ENCODE results near the gene SPRED2.
"Not testable (repeated sequence)": the region's sequence is repeated elsewhere in the genome, so short reads cannot be mapped to it uniquely, and the experiment has no call there.

Gene SPRED2

DNA sequence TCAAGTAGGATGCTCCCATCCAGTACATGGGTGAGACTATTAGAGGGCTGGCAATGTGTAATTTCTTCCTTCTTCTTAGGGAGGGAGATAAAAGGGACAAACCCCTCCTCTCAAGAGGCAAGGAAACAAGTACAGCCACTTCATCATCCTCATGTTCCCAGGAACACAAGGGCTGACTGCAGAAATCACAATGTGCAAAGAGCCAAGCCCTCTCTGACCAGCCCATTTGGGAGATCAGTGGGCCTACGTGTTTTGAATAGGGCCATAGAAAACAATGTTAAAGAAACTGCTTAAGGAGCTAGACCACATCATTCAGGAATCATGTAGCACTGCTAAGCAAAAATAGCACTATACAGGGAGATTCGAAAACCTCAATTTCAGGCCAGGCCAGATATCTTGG is 107.3 kb downstream of the SPRED2 start:
- no peaks in the 10 kb centered on the region; the same call in 1 of the 2 replicates for H3K36me3 ChIP-seq (ENCODE audit: insufficient read depth, low read length)

DNA sequence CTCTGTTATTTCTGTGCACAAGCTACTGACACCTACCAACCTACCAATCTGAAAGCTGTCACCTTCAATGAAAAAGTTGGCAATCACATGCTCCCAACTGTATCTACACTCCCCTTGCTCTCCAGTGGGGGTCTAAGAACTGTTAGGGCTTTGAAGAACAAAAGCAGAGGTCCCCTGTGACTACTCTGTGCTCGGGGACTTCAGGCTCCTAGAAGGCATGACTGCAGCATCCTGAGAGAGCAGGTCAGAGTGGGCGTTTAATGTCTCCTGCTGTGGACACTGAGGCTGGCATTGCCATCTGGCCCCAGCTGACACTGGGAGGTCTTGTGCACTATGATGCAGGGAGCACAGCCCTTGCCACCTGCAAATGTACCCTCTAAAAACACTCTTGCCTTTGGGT is 111.5 kb downstream of the SPRED2 start:
- Histone ChIP-seq H3K9ac (ENCODE audit: insufficient read length) (no peak overlapping the region), H3K27ac (no peak overlapping the region)

More for the DNA sequence above, 107.3 kb downstream of the SPRED2 start:
- DNase-seq (ENCODE audit: low read depth, low spot score): no peak
- TF ChIP-seq POLR2AphosphoS5 (IDR thresholded peaks at IDR 0.05; ENCODE audit: borderline replicate concordance, low read depth, low read length) (no peak), FOXP2 (optimal IDR thresholded peaks at IDR 0.05; ENCODE audit: control extremely low read depth, extremely low read length, insufficient read depth) (no peak), EZH2 (IDR thresholded peaks at IDR 0.05) (no peak)
- Histone ChIP-seq H3K27ac (no peak overlapping the region), H3K9me3 (ENCODE audit: low read depth, low read length) (no peaks in the 10 kb centered on the region), H3K9ac (ENCODE audit: insufficient read length) (no peak overlapping the region), H3K4me3 (no peak overlapping the region)

DNA sequence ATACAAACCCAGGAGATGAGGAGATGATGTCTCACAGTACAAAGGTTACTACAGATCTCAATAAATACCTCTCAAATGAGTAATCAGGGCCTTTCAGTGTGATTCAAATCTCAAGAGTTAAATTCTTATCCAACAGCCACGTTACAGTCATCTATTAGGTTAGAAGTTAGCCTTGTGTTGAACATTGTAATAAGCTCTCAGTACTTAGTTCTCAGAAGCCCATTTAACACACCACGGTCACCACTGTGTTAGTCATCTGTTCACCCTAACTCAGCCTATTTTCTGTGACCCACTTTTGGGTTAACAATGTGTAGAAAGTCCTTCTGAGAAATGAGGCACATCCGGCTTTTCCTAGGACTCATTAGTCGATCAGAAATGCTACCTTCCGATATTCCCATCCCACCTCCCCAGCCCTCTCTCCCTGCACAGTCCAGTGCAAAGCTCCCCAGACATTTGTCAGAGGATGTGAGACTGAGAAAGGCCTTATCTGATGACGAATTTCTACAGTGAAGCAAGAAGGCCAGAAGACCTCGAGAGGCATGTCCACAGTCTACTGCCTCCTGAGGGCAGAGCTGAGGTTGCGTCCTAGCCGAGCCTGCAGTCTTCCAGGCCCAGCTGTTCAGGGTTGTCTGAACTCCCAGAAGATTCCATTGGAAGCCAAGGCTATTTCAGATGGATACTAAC is 112.2 kb downstream of the SPRED2 start:
- H3K27ac ChIP-seq: no peak overlapping the region
- no peaks in the 10 kb centered on the region for H3K9me3 ChIP-seq (ENCODE audit: low read depth, low read length)
- DNase-seq (ENCODE audit: low read depth, low spot score): no peak
- H3K9ac ChIP-seq (ENCODE audit: insufficient read length): no peak overlapping the region
- no peak for TF ChIP-seq FOXP2 (optimal IDR thresholded peaks at IDR 0.05; ENCODE audit: control extremely low read depth, extremely low read length, insufficient read depth)
- TF ChIP-seq EZH2 (IDR thresholded peaks at IDR 0.05): no peak
- TF ChIP-seq POLR2AphosphoS5 (IDR thresholded peaks at IDR 0.05; ENCODE audit: borderline replicate concordance, low read depth, low read length): no peak
- H3K4me3 ChIP-seq: no peak overlapping the region
- H3K36me3 ChIP-seq (ENCODE audit: insufficient read depth, low read length): peaks cover 9% of the 10 kb centered on the region

More for the DNA sequence above, 111.5 kb downstream of the SPRED2 start:
- TF ChIP-seq FOXP2 (optimal IDR thresholded peaks at IDR 0.05; ENCODE audit: control extremely low read depth, extremely low read length, insufficient read depth) (no peak), EZH2 (IDR thresholded peaks at IDR 0.05) (no peak), POLR2AphosphoS5 (IDR thresholded peaks at IDR 0.05; ENCODE audit: borderline replicate concordance, low read depth, low read length) (no peak)
- peaks cover 8% of the 10 kb centered on the region; the same call in 1 of the 2 replicates for H3K36me3 ChIP-seq (ENCODE audit: insufficient read depth, low read length)
- DNase-seq (ENCODE audit: low read depth, low spot score): no peak
- no peaks in the 10 kb centered on the region for H3K9me3 ChIP-seq (ENCODE audit: low read depth, low read length)
- H3K4me3 ChIP-seq: no peak overlapping the region

DNA sequence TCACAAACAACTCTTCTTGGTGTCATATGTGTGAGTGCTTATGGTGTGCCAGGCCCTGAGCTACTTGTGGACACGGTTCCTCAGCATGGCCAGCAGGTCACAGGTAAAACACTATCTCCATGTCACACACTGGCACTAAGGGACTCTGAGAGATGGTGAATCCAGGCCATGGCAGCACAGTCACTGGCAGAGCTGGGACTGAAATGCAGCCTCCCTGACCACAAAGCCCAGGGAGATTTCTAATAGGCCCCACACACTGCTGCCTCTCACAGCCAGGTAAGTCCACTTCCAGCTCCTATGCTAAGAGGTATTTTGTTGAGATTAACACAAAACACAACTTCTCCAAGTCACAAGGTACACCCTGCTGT is 112.7 kb downstream of the SPRED2 start:
- TF ChIP-seq POLR2AphosphoS5 (IDR thresholded peaks at IDR 0.05; ENCODE audit: borderline replicate concordance, low read depth, low read length) (no peak), FOXP2 (optimal IDR thresholded peaks at IDR 0.05; ENCODE audit: control extremely low read depth, extremely low read length, insufficient read depth) (no peak), EZH2 (IDR thresholded peaks at IDR 0.05) (no peak)
- H3K36me3 ChIP-seq (ENCODE audit: insufficient read depth, low read length): peaks cover 14% of the 10 kb centered on the region
- H3K9me3 ChIP-seq (ENCODE audit: low read depth, low read length): no peaks in the 10 kb centered on the region
- H3K9ac ChIP-seq (ENCODE audit: insufficient read length): no peak overlapping the region
- DNase-seq (ENCODE audit: low read depth, low spot score): no peak
- no peak overlapping the region for H3K27ac ChIP-seq
- no peak overlapping the region for H3K4me3 ChIP-seq

DNA sequence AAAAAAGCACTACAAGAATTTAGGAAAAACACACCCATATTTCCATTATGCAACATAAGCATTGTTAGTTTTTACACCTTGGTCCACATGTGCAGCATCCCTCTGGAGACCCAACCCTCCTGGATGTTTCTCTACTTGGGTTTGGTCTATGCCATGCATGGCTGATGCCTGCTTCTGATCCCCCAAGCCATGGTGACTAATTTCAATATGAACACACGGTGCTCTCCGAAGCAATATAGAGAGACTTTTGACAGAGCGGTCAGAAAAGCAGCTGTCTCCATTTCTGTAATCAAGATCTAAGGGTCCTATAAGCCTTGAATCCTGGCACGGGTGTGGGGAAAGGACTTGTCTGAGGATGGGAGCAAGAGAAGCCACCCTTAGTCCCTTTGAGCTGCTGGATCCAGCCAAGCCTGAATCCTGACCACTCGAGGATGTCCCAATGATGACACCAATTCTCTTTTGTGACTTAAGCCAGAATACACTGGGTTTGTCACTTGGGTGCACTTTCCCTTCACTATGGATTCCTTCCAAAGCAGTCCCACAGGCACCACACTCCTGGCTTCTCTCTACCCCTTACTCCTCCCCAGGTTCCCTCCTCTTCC is 113.2 kb downstream of the SPRED2 start:
- no peak for DNase-seq (ENCODE audit: low read depth, low spot score)
- Histone ChIP-seq H3K9me3 (ENCODE audit: low read depth, low read length) (no peaks in the 10 kb centered on the region), H3K4me3 (no peak overlapping the region), H3K9ac (ENCODE audit: insufficient read length) (no peak overlapping the region), H3K27ac (no peak overlapping the region), H3K36me3 (ENCODE audit: insufficient read depth, low read length) (peaks cover 14% of the 10 kb centered on the region)
- TF ChIP-seq FOXP2 (optimal IDR thresholded peaks at IDR 0.05; ENCODE audit: control extremely low read depth, extremely low read length, insufficient read depth): no peak
- TF ChIP-seq POLR2AphosphoS5 (IDR thresholded peaks at IDR 0.05; ENCODE audit: borderline replicate concordance, low read depth, low read length): no peak
- TF ChIP-seq EZH2 (IDR thresholded peaks at IDR 0.05): no peak

DNA sequence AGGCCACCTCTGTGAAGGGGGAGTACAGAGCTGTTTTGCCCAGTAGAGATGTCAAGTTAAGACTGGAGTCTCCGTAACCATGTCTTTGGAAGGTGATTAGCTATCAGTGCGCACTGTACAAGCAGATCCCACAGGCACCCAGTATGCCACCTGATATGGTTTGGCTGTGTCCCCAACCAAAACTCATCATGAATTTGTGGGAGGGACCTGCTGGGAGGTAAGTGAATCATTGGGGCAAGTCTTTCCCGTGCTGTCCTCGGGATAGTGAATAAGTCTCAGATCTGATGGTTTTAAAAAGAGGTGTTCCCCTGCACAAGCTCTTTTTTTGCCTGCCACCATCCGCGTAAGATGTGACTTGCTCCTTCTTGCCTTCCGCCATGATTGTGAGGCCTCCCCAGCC is 114.6 kb downstream of the SPRED2 start:
- TF ChIP-seq POLR2AphosphoS5 (IDR thresholded peaks at IDR 0.05; ENCODE audit: borderline replicate concordance, low read depth, low read length) (no peak), FOXP2 (optimal IDR thresholded peaks at IDR 0.05; ENCODE audit: control extremely low read depth, extremely low read length, insufficient read depth) (no peak), EZH2 (IDR thresholded peaks at IDR 0.05) (no peak)
- H3K4me3 ChIP-seq: no peak overlapping the region
- no peaks in the 10 kb centered on the region for H3K9me3 ChIP-seq (ENCODE audit: low read depth, low read length)
- DNase-seq (ENCODE audit: low read depth, low spot score): no peak
- no peak overlapping the region for H3K27ac ChIP-seq
- H3K36me3 ChIP-seq (ENCODE audit: insufficient read depth, low read length): peaks cover 26% of the 10 kb centered on the region
- no peak overlapping the region for H3K9ac ChIP-seq (ENCODE audit: insufficient read length)

DNA sequence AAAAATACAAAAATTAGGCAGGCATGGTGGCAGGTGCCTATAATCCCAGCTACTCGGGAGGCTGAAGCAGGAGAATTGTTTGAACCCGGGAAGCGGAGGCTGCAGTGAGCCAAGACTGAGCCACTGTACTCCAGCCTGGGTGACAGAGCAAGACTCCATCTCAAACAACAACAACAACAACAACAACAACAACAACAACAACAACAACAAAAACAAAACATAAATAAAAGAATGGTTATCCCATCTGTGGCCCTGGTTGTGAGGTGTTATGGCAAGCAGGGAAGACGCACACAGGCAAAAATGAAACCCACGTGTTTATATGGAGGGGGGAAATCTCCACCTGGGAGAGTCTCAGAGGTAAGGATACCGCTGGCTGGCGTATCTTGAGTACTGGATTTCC is 115.0 kb downstream of the SPRED2 start:
- H3K27ac ChIP-seq; DNase-seq (ENCODE audit: low read depth, low spot score); H3K4me3 ChIP-seq; H3K9me3 ChIP-seq (ENCODE audit: low read depth, low read length); H3K9ac ChIP-seq (ENCODE audit: insufficient read length): not testable (repeated sequence)
- H3K36me3 ChIP-seq (ENCODE audit: insufficient read depth, low read length): peaks cover 30% of the 10 kb centered on the region

DNA sequence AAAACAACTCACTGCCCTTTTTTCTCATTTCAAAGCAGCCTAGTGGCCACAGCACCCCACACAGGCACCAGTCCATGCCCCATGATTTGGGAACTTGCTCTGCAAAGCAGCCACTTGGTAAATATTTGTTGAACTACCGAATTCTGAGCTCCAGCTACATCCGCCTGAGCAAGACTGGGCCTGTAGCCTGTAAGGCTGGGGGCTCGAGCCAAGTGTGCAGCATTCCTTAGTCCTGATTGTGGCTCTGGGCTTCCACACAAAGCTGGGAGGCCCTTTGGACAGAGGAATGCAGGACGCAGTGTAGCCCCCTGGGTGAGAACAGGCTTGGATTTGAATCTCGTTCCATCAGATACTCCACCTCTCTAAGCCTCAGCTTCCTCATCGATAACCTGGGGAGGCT is 116.3 kb downstream of the SPRED2 start:
- Histone ChIP-seq H3K9me3 (ENCODE audit: low read depth, low read length) (no peaks in the 10 kb centered on the region), H3K9ac (ENCODE audit: insufficient read length) (no peak overlapping the region), H3K27ac (no peak overlapping the region), H3K36me3 (ENCODE audit: insufficient read depth, low read length) (peaks cover 30% of the 10 kb centered on the region), H3K4me3 (no peak overlapping the region)
- DNase-seq (ENCODE audit: low read depth, low spot score): no peak
- no peak for TF ChIP-seq EZH2 (IDR thresholded peaks at IDR 0.05)
- no peak for TF ChIP-seq FOXP2 (optimal IDR thresholded peaks at IDR 0.05; ENCODE audit: control extremely low read depth, extremely low read length, insufficient read depth)
- no peak for TF ChIP-seq POLR2AphosphoS5 (IDR thresholded peaks at IDR 0.05; ENCODE audit: borderline replicate concordance, low read depth, low read length)
